Osteoblast (primary cell): ENCODE results near the gene CRYBB1. TPM values are rescaled to one million over a fixed set of nuclear protein-coding genes. Genes with fewer than 3 reads are reported as not detected.

Experiments
- DNase-seq: peaks from one replicate; pipeline ENCODE4 v3.0.0; 2011; ENCODE audit warnings: low spot score, mixed read lengths; ENCODE audit not compliant: insufficient read length; ENCODE audit errors: missing footprints
- H2AFZ ChIP-seq: 2 replicates; pipeline ENCODE4 v1.6.0; 2011; ENCODE audit warnings: mild to moderate bottlenecking, low read length
- H3K27ac ChIP-seq: 2 replicates; pipeline ENCODE4 v1.5.1; 2011; ENCODE audit warnings: mild to moderate bottlenecking, low read depth, low read length, moderate library complexity
- H3K27me3 ChIP-seq: 2 replicates; pipeline ENCODE4 v1.6.0; 2012; ENCODE audit warnings: mild to moderate bottlenecking, control low read depth, inconsistent platforms, low read length, moderate library complexity; ENCODE audit not compliant: insufficient read depth
- H3K36me3 ChIP-seq: 2 replicates; pipeline ENCODE4 v1.5.1; 2011; ENCODE audit warnings: mild to moderate bottlenecking, low read length, control low read depth, moderate library complexity; ENCODE audit not compliant: insufficient read depth
- H3K4me1 ChIP-seq: 2 replicates; pipeline ENCODE4 v1.5.1; 2011; ENCODE audit warnings: mild to moderate bottlenecking, low read length, control low read depth, moderate library complexity; ENCODE audit not compliant: insufficient read depth
- H3K4me2 ChIP-seq: 2 replicates; pipeline ENCODE4 v1.6.0; 2011; ENCODE audit warnings: mild to moderate bottlenecking, low read length; ENCODE audit not compliant: insufficient read depth
- H3K4me3 ChIP-seq: fragments of 200-600 bp; sonication (generic); 3 replicates; pipeline ENCODE4 v1.5.1; 2012; ENCODE audit warnings: mild to moderate bottlenecking, low read length, inconsistent platforms; ENCODE audit not compliant: insufficient read depth
- H3K79me2 ChIP-seq: 2 replicates; pipeline ENCODE4 v1.6.0; 2012; ENCODE audit warnings: mild to moderate bottlenecking, low read length, control low read depth, inconsistent platforms; ENCODE audit not compliant: insufficient read depth
- H3K9me3 ChIP-seq: 2 replicates; pipeline ENCODE4 v1.5.1; 2011; ENCODE audit warnings: low read depth, low read length, control low read depth
- H4K20me1 ChIP-seq: 2 replicates; pipeline ENCODE4 v1.6.0; 2012; ENCODE audit warnings: mild to moderate bottlenecking, low read length, control low read depth; ENCODE audit not compliant: insufficient read depth
- total RNA-seq: library from RNA; depleted of rRNA; stranded (reverse); fragments of >200 nt; gene quantifications from 2 replicates; pipeline ENCODE4 v1.2.3, GENCODE V29; 2012
- TF ChIP-seq, protein P1 (sequence below): IDR thresholded peaks from 2 replicates; pipeline ENCODE4 v1.5.1; 2011; ENCODE audit warnings: mild to moderate bottlenecking, low read depth, low read length, moderate library complexity; ENCODE audit errors: extremely low read depth

CRYBB1 gene
- total RNA-seq, 1 donor: not detected

DNA sequence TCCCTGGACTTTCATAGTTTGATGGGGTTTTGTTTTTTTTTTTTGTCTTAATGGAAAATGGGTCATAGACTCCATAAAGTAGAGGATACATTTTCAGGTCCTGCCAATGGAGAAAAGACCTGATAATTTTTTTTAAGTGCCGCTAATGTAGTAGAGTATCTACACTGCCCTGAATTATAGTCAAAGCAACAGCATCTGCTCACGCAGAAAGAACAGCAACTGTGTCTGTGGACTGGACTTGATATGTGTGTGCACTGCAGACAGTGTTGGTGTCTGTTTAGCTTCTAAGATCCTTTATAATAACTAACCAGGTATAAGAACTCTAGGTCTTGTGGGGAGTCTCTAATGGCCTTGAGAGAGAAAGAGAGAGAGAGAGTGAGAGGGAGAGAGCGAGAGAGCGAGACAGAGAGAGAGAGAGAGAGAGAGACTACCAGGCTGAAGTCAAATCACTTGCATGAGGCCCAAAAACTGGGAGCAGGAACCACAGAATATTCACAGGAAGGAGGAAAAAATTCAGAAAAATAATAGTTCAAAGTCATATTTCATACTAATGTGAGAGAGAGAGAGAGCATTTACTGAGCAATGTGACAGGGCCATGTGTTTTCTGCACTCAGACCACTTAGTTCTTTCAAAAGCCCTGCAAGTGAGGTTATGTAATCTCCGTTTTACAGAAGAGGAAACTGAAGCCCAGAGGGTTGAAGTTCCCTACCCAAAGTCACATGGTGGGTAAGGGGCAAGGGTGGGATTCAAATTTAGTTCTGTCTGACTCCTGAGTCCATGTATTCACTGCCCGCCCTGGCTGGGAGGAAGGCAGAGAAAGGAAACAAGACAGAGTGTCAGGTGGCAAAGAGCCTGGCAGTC lies 30.9 kb upstream of the CRYBB1 start:
- Histone ChIP-seq H3K4me1 (peaks cover 20% of the 10 kb centered on the region), H3K27ac (no peak overlapping the region), H3K27me3 (peaks cover 63% of the 10 kb centered on the region), H3K36me3 (no peaks in the 10 kb centered on the region), H3K4me2 (no peak overlapping the region), H4K20me1 (no peaks in the 10 kb centered on the region), H2AFZ (no peak overlapping the region), H3K4me3 (no peak overlapping the region), H3K79me2 (no peaks in the 10 kb centered on the region), H3K9me3 (no peaks in the 10 kb centered on the region)
- DNase-seq: no peak
- TF ChIP-seq, protein P1, sequence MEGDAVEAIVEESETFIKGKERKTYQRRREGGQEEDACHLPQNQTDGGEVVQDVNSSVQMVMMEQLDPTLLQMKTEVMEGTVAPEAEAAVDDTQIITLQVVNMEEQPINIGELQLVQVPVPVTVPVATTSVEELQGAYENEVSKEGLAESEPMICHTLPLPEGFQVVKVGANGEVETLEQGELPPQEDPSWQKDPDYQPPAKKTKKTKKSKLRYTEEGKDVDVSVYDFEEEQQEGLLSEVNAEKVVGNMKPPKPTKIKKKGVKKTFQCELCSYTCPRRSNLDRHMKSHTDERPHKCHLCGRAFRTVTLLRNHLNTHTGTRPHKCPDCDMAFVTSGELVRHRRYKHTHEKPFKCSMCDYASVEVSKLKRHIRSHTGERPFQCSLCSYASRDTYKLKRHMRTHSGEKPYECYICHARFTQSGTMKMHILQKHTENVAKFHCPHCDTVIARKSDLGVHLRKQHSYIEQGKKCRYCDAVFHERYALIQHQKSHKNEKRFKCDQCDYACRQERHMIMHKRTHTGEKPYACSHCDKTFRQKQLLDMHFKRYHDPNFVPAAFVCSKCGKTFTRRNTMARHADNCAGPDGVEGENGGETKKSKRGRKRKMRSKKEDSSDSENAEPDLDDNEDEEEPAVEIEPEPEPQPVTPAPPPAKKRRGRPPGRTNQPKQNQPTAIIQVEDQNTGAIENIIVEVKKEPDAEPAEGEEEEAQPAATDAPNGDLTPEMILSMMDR: no peak

DNA sequence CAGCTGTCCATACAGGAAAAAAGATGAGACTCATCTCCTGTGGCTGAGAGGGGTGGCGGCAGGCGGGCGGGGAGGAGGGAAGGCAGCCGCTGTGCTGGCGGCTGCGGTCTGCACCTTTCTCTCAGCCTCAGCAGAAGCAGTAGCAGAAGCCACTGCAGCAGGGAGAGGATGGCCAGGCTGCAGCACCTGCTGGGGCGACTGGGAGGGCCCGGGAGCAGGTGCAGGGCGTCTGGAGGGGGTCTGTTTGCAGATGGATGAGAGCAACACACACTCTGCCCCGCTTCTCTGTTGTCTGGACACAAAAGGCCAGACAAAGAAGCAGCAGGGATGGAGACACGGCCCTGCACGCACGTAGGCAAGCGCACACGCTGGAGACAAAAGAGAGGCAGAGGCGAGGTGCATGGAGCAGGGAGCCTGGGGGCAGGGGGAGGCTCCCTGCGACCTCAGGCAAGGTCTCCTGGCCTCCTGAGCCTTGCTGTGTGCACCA lies 30.2 kb upstream of the CRYBB1 start:
- Histone ChIP-seq H3K9me3 (no peaks in the 10 kb centered on the region), H4K20me1 (no peaks in the 10 kb centered on the region), H2AFZ (no peak overlapping the region), H3K79me2 (no peaks in the 10 kb centered on the region), H3K27ac (no peak overlapping the region), H3K4me3 (no peak overlapping the region), H3K36me3 (no peaks in the 10 kb centered on the region), H3K27me3 (peaks cover 63% of the 10 kb centered on the region), H3K4me2 (no peak overlapping the region), H3K4me1 (peaks cover 20% of the 10 kb centered on the region)
- no peak for DNase-seq
- TF ChIP-seq, protein P1: no peak

DNA sequence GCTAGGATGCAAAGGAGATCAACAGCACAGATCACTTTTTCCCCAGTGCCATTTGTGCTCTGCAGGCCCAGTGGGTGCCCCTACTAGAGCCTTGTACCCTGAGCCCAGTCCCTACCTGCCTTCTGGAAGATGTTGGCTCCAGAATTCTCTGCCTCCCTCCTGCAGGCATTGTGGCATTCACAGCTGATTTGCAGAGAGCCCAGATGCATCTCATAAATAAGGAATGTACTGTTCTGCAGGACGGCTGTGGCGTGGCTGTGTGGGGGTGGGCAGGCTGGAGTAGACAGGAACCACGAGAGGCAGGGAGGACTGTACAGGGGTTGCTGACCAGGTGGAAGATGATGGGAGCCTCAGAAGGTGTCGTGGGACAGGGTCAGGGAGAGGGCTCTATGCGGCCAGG lies 28.3 kb upstream of the CRYBB1 start:
- no peak for DNase-seq
- TF ChIP-seq, protein P1: no peak
- H3K4me2 ChIP-seq: no peak overlapping the region

DNA sequence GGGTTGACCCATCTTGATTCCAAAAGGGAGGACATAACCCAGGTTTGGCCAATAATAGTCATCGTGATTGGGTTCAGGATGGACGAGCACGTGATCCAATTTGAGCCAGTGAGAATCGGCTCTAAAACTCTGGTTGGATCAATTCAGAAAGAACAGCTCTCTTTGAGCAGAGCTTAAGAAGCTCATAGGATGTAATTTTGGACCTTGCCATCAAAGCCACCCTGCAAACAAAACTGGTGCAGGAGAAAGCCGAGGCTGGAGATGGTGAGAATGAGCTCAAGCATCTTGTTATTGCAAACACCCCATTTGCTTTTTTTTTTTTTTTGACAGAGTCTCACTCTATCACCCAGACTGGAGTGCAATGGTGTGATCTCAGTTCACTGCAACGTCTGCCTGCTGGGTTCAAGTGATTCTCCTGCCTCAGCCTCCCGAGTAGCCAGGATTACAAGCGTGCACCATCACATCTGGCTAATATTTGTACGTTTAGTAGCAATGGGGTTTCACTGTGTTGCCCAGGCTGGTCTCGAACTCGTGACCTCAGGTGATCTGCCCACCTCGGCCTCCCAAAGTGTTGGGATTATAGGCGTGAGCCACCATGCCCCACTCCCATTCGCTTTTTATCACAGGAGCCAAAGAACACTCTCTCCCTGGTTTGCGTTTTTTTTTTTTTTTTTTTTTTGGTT lies 25.7 kb upstream of the CRYBB1 start:
- H3K4me2 ChIP-seq: no peak overlapping the region
- no peaks in the 10 kb centered on the region for H4K20me1 ChIP-seq
- H3K9me3 ChIP-seq: no peaks in the 10 kb centered on the region
- peaks cover 36% of the 10 kb centered on the region for H3K27me3 ChIP-seq
- no peak for DNase-seq
- TF ChIP-seq, protein P1: no peak
- H3K27ac ChIP-seq: no peak overlapping the region
- peaks cover 20% of the 10 kb centered on the region for H3K4me1 ChIP-seq
- no peak overlapping the region for H3K4me3 ChIP-seq
- H2AFZ ChIP-seq: no peak overlapping the region
- no peaks in the 10 kb centered on the region for H3K36me3 ChIP-seq
- no peaks in the 10 kb centered on the region for H3K79me2 ChIP-seq

More for the DNA sequence above, 28.3 kb upstream of the CRYBB1 start:
- Histone ChIP-seq H2AFZ (no peak overlapping the region), H3K9me3 (no peaks in the 10 kb centered on the region), H4K20me1 (no peaks in the 10 kb centered on the region), H3K27ac (no peak overlapping the region), H3K79me2 (no peaks in the 10 kb centered on the region), H3K4me3 (no peak overlapping the region), H3K36me3 (no peaks in the 10 kb centered on the region), H3K4me1 (peaks cover 20% of the 10 kb centered on the region), H3K27me3 (peaks cover 44% of the 10 kb centered on the region)
